PC-9 (cell line): ENCODE measurements around the gene SYK.

Source experiments
- CTCF ChIP-seq: fragments of 200-600 bp; sonication (generic); conservative IDR thresholded peaks from 2 replicates; pipeline ENCODE4 v1.6.1; 2017; ENCODE audit warnings: mixed run types, antibody characterized with exemption, mild to moderate bottlenecking, moderate library complexity
- EZH2 ChIP-seq: fragments of 200-600 bp; sonication (generic); IDR thresholded peaks from 2 replicates; pipeline ENCODE4 v1.8.0; 2017; ENCODE audit warnings: antibody characterized with exemption, low read depth

DNA sequence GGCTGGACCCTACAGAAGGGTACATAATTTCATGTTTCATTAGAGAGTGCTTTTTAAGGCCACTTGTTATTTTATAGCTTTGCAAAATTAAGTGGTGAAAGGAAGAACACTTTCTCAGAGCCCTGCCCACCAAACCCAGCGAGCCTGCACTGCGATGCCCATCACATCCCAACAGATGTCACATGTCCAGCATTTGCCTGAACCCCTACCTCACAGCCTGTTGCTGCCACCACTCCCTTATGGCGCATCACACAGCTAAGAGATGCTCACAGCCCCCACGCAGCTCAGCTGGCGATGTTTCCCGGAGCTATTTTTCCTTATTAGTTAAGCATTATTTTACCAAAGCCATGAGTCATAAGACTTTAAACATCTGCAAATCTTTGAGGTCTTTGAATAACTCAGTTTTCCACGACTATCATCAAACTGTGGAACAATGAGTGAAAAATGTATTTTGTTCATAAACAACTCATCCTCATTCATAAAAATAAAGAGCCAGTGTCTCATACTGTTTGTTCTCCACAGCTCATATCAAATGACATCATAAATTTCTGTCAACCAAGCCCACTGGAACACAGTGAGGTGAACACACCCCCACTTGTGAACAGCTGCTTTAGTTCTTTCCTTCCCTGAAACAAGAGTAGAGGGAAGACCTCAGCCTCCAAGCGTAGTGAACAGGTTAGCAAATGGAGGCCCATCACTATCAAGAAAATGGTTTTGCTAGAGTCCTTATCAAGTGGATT, 104.9 kb downstream of the SYK start:
- TF ChIP-seq CTCF (no peak), EZH2 (no peak)
